ENCODE results near the gene NFKBIB.
A peak's percentile ranks its signal among the peaks of the same experiment; 100 is the strongest.
"Not testable (repeated sequence)": the region's sequence is repeated elsewhere in the genome, so short reads cannot be mapped to it uniquely, and the experiment has no call there.

Gene NFKBIB

GRCh38 chr19:38899447-38900201, at the start of gene NFKBIB, which contains the start of gene SIRT2:
NFKBIB (plus strand) TSS chr19:38899969; CDS start chr19:38900033, 64 bp downstream.
SIRT2 (minus strand) TSS chr19:38899618; CDS start chr19:38899521, 97 bp downstream.
- peak; percentile 93 to 99 (median 96) for DNase-seq

GRCh38 chr19:38850436-38850975, 49.3 kb upstream of the NFKBIB start:
- DNase-seq: peak; percentile 97 to 100 (median 99)

- DNase-seq: no peak
These were observed 48.7 kb upstream of the NFKBIB start for GRCh38 chr19:38850976-38851621.

- peak; percentile 74 to 85 (median 77) for DNase-seq
These were observed 48.0 kb upstream of the NFKBIB start for GRCh38 chr19:38851622-38852230.

- DNase-seq: peak in 3 of 4 experiments; percentile 21 to 33 (median 28)
These were observed 47.3 kb upstream of the NFKBIB start for GRCh38 chr19:38852231-38853044.

- DNase-seq: no peak
These were observed 46.6 kb upstream of the NFKBIB start for GRCh38 chr19:38853214-38853613.

- not testable (repeated sequence) for DNase-seq
These were observed 44.8 kb upstream of the NFKBIB start for GRCh38 chr19:38854961-38855360.

GRCh38 chr19:38855751-38856150, 44.0 kb upstream of the NFKBIB start:
- not testable (repeated sequence) for DNase-seq

GRCh38 chr19:38856813-38857212, 43.0 kb upstream of the NFKBIB start:
- no peak for DNase-seq

GRCh38 chr19:38859631-38860204, 40.1 kb upstream of the NFKBIB start:
- not testable (repeated sequence) for DNase-seq

- no peak for DNase-seq
These were observed 38.4 kb upstream of the NFKBIB start for GRCh38 chr19:38861368-38861767.

- no peak for DNase-seq
These were observed 37.3 kb upstream of the NFKBIB start for GRCh38 chr19:38862321-38863059.

GRCh38 chr19:38867171-38867780, 32.5 kb upstream of the NFKBIB start:
- DNase-seq: no peak

GRCh38 chr19:38868551-38868950, 31.2 kb upstream of the NFKBIB start:
- DNase-seq: no peak

- DNase-seq: no peak
These were observed 30.5 kb upstream of the NFKBIB start for GRCh38 chr19:38869160-38869835.

- peak; percentile 83 to 96 (median 89) for DNase-seq
These were observed 29.7 kb upstream of the NFKBIB start for GRCh38 chr19:38869836-38870607.

GRCh38 chr19:38870612-38871011, 29.2 kb upstream of the NFKBIB start:
- DNase-seq: no peak

- DNase-seq: not testable (repeated sequence)
These were observed 26.4 kb upstream of the NFKBIB start for GRCh38 chr19:38873400-38873799.

GRCh38 chr19:38875656-38876395, 23.9 kb upstream of the NFKBIB start:
- no peak for DNase-seq

Data from activated CD4-positive, CD25-positive, alpha-beta regulatory T cell (primary cell).